ENCODE data around the gene SEZ6. TPM values are rescaled to one million over a fixed set of nuclear protein-coding genes. Genes with fewer than 3 reads are reported as not detected.

The SEZ6 gene
- total RNA-seq, 1 experiment from 2014 or later, result not detected

DNA sequence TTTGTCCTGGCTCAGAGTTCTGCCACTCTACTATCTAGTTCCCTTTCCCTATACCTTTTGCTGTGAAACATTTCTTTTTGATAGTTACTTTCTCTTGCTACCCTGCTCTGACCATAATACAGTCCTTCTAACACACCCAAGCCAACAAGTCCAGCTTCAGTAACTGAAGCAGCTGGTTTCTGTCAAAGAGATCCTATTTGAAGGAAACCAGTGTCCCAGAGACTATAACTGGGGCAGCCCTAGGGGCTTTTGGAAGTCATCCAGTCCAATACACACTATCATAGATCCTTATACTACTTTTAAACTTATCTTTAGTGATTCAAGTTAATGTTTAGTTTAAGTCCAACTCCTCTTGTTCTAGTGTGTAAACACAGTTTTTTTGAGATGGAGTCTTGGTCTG is 85.6 kb downstream of the SEZ6 start:
- no peak overlapping the region for H3K27ac ChIP-seq (ENCODE audit: low read length)
- in situ Hi-C loops (cut with HindIII; ENCODE audit: low pct_unique_long_range_greater_than_20kb, low sequenced_read_pairs), result no loop called here
- TF ChIP-seq, protein P1, sequence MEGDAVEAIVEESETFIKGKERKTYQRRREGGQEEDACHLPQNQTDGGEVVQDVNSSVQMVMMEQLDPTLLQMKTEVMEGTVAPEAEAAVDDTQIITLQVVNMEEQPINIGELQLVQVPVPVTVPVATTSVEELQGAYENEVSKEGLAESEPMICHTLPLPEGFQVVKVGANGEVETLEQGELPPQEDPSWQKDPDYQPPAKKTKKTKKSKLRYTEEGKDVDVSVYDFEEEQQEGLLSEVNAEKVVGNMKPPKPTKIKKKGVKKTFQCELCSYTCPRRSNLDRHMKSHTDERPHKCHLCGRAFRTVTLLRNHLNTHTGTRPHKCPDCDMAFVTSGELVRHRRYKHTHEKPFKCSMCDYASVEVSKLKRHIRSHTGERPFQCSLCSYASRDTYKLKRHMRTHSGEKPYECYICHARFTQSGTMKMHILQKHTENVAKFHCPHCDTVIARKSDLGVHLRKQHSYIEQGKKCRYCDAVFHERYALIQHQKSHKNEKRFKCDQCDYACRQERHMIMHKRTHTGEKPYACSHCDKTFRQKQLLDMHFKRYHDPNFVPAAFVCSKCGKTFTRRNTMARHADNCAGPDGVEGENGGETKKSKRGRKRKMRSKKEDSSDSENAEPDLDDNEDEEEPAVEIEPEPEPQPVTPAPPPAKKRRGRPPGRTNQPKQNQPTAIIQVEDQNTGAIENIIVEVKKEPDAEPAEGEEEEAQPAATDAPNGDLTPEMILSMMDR (IDR thresholded peaks at IDR 0.05), result no peak
- TF ChIP-seq POLR2AphosphoS5 (IDR thresholded peaks at IDR 0.05; ENCODE audit: low read depth, low read length) (no peak), SIN3A (IDR thresholded peaks at IDR 0.05; ENCODE audit: borderline replicate concordance, insufficient read depth, low read depth, low read length) (no peak), TCF7L2 (IDR thresholded peaks at IDR 0.05; ENCODE audit: low read depth, low read length) (no peak)
- TF ChIP-seq, protein P2, sequence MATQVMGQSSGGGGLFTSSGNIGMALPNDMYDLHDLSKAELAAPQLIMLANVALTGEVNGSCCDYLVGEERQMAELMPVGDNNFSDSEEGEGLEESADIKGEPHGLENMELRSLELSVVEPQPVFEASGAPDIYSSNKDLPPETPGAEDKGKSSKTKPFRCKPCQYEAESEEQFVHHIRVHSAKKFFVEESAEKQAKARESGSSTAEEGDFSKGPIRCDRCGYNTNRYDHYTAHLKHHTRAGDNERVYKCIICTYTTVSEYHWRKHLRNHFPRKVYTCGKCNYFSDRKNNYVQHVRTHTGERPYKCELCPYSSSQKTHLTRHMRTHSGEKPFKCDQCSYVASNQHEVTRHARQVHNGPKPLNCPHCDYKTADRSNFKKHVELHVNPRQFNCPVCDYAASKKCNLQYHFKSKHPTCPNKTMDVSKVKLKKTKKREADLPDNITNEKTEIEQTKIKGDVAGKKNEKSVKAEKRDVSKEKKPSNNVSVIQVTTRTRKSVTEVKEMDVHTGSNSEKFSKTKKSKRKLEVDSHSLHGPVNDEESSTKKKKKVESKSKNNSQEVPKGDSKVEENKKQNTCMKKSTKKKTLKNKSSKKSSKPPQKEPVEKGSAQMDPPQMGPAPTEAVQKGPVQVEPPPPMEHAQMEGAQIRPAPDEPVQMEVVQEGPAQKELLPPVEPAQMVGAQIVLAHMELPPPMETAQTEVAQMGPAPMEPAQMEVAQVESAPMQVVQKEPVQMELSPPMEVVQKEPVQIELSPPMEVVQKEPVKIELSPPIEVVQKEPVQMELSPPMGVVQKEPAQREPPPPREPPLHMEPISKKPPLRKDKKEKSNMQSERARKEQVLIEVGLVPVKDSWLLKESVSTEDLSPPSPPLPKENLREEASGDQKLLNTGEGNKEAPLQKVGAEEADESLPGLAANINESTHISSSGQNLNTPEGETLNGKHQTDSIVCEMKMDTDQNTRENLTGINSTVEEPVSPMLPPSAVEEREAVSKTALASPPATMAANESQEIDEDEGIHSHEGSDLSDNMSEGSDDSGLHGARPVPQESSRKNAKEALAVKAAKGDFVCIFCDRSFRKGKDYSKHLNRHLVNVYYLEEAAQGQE (IDR thresholded peaks at IDR 0.05; ENCODE audit: insufficient read depth in 1 of 2, low read depth in 2 of 2, low read length in 1 of 2), result no peak
- intact Hi-C loops (cut with micrococcal nuclease; ENCODE audit: unreplicated experiment), result no loop called here
- no peaks in the 10 kb centered on the region for H3K27me3 ChIP-seq (ENCODE audit: control insufficient read depth, insufficient read depth, low read length)
- peaks cover 42% of the 10 kb centered on the region for H3K36me3 ChIP-seq (ENCODE audit: control insufficient read depth, insufficient read depth, low read length)
- no TSS peak for BruUV-seq (replicated peaks)
- POLR2A ChIA-PET, result no interaction called here
- CTCF ChIA-PET, result no interaction called here
- no peaks in the 10 kb centered on the region for H3K4me1 ChIP-seq (ENCODE audit: control insufficient read depth, insufficient read depth, low read length)
- no peak overlapping the region for H3K4me3 ChIP-seq (ENCODE audit: low read depth in 2 of 2, low read length in 2 of 2)
- DNase-seq (ENCODE audit: low read depth, low spot score) (no peak), ATAC-seq (no peak)
- H3K9me3 ChIP-seq (ENCODE audit: control insufficient read depth, insufficient read depth, low read depth, low read length), result no peaks in the 10 kb centered on the region

DNA sequence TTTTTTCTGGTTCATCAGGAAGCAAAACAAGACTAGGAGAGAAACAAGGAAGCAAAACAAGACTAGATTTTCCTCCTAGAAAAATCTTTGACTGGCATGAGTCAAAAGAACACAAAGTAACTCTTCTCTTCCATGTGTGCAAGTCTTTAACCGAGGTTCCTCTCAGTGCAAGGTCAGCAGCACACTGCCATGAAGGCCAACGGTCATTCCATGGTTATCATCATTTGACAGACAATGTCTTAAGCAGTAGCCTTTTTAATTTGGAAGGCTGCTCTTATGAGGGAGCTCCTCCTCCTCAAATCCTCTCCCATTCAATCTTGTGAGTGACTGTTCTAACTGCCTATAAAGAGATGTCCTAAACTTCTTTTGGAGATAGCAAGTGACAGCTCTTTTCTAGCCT is 87.5 kb downstream of the SEZ6 start:
- no TSS peak for BruUV-seq (replicated peaks)

More for the DNA sequence above, 87.5 kb downstream of the SEZ6 start:
- Histone ChIP-seq H3K27me3 (ENCODE audit: control insufficient read depth, insufficient read depth, low read length) (no peaks in the 10 kb centered on the region), H3K4me3 (ENCODE audit: low read depth in 2 of 2, low read length in 2 of 2) (no peak overlapping the region), H3K9me3 (ENCODE audit: control insufficient read depth, insufficient read depth, low read depth, low read length) (no peaks in the 10 kb centered on the region), H3K4me1 (ENCODE audit: control insufficient read depth, insufficient read depth, low read length) (no peaks in the 10 kb centered on the region), H3K36me3 (ENCODE audit: control insufficient read depth, insufficient read depth, low read length) (peaks cover 46% of the 10 kb centered on the region), H3K27ac (ENCODE audit: low read length) (no peak overlapping the region)
- in situ Hi-C loops (cut with HindIII; ENCODE audit: low pct_unique_long_range_greater_than_20kb, low sequenced_read_pairs) (no loop called here), intact Hi-C loops (cut with micrococcal nuclease; ENCODE audit: unreplicated experiment) (no loop called here)
- ATAC-seq (no peak), DNase-seq (ENCODE audit: low read depth, low spot score) (no peak)
- TF ChIP-seq SIN3A (IDR thresholded peaks at IDR 0.05; ENCODE audit: borderline replicate concordance, insufficient read depth, low read depth, low read length) (no peak), POLR2AphosphoS5 (IDR thresholded peaks at IDR 0.05; ENCODE audit: low read depth, low read length) (no peak), TCF7L2 (IDR thresholded peaks at IDR 0.05; ENCODE audit: low read depth, low read length) (no peak)
- TF ChIP-seq, protein P1 (IDR thresholded peaks at IDR 0.05), result no peak
- TF ChIP-seq, protein P2 (IDR thresholded peaks at IDR 0.05; ENCODE audit: insufficient read depth in 1 of 2, low read depth in 2 of 2, low read length in 1 of 2), result no peak
- POLR2A ChIA-PET, result no interaction called here
- CTCF ChIA-PET, result no interaction called here

Data from Panc1 (cell line).